C4-2B (cell line): ENCODE data around the gene PSMG2.

ENCODE experiments used
- ZFX ChIP-seq: fragments of 450-650 bp; IDR thresholded peaks from 2 replicates; pipeline ENCODE4 v1.6.1; 2017
- TF ChIP-seq, protein P1 (sequence below): fragments of 450-650 bp; conservative IDR thresholded peaks from 2 replicates; pipeline ENCODE4 v1.5.1; 2017; ENCODE audit warnings: mild to moderate bottlenecking

GRCh38 chr18:12765126-12765525, 62.3 kb downstream of the PSMG2 start:
- TF ChIP-seq, protein P1, sequence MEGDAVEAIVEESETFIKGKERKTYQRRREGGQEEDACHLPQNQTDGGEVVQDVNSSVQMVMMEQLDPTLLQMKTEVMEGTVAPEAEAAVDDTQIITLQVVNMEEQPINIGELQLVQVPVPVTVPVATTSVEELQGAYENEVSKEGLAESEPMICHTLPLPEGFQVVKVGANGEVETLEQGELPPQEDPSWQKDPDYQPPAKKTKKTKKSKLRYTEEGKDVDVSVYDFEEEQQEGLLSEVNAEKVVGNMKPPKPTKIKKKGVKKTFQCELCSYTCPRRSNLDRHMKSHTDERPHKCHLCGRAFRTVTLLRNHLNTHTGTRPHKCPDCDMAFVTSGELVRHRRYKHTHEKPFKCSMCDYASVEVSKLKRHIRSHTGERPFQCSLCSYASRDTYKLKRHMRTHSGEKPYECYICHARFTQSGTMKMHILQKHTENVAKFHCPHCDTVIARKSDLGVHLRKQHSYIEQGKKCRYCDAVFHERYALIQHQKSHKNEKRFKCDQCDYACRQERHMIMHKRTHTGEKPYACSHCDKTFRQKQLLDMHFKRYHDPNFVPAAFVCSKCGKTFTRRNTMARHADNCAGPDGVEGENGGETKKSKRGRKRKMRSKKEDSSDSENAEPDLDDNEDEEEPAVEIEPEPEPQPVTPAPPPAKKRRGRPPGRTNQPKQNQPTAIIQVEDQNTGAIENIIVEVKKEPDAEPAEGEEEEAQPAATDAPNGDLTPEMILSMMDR: no peak
- no peak for TF ChIP-seq ZFX
